Measurements from ENCODE around the gene CCDC200. TPM values are rescaled to one million over a fixed set of nuclear protein-coding genes. Genes with fewer than 3 reads are reported as not detected.

The CCDC200 gene
- total RNA-seq, 2 experiments from 2014 or later, result not detected

- CTCF ChIA-PET (ENCODE audit: unreplicated experiment), result interaction anchor here (1.5 kb wide), 1 partner anchor 12 kb away, joined by 5 read pairs; no protein-coding TSS in a partner anchor
- Histone ChIP-seq H3K4me3 (ENCODE audit: low read depth, low read length, poor library complexity, severe bottlenecking) (peak within 1 kb of the TSS; percentile 70), H3K79me2 (ENCODE audit: insufficient read depth, low read depth, low read length) (no peaks in the 10 kb centered on the region), H3K36me3 (ENCODE audit: insufficient read depth, low read length) (peaks cover 4% of the 10 kb centered on the region; the same call in 1 of the 2 replicates), H3K4me2 (ENCODE audit: low read length) (peak within 1 kb of the TSS; percentile 91), H3K9me3 (ENCODE audit: low read length) (no peaks in the 10 kb centered on the region), H2AFZ (ENCODE audit: low read length) (peak within 1 kb of the TSS; percentile 93), H3K9me2 (ENCODE audit: insufficient read depth, low read length) (no peaks in the 10 kb centered on the region), H4K20me1 (ENCODE audit: insufficient read depth, low read length) (no peaks in the 10 kb centered on the region), H3K27ac (ENCODE audit: low read depth, low read length, poor library complexity, severe bottlenecking) (peak within 1 kb of the TSS; percentile 71), H3K4me1 (ENCODE audit: insufficient read depth, low read length, poor library complexity, severe bottlenecking) (peaks cover 32% of the 10 kb centered on the region)
- TSS peak; percentile 55 for BruUV-seq (replicated peaks)
- peak; percentile 81 for DNase-seq (ENCODE audit: low spot score)
- TF ChIP-seq EZH2phosphoT487 (IDR thresholded peaks at IDR 0.05; ENCODE audit: borderline replicate concordance, low read depth, low read length) (no peak), CTCF (conservative IDR thresholded peaks at IDR 0.05; ENCODE audit: low read length) (peak; percentile 70)
- intact Hi-C loops (cut with micrococcal nuclease; ENCODE audit: unreplicated experiment), result loop anchor here (1.0 to 5.0 kb wide), 2 partner anchors 40 to 189 kb away; partner anchors contain the start of genes NBR1 and VAT1
- POLR2A ChIA-PET, result interaction anchor here (0.5 to 1.4 kb wide), 8 partner anchors 11 to 611 kb away, joined by 3 to 6 read pairs (median 4); partner anchors contain the start of gene NBR1
Observed at GRCh38 chr17:43211480-43212402, 16.7 kb downstream of the CCDC200 start, which contains the start of gene TMEM106A. Gene TMEM106A (plus strand): TSS chr17:43211875. CDS start chr17:43213042, 1,167 bp downstream.

GRCh38 chr17:43211123-43211479 is 17.3 kb downstream of the CCDC200 start:
- Histone ChIP-seq H3K79me2 (ENCODE audit: insufficient read depth, low read depth, low read length) (no peaks in the 10 kb centered on the region), H2AFZ (ENCODE audit: low read length) (peak overlapping the region; percentile 93), H3K27ac (ENCODE audit: low read depth, low read length, poor library complexity, severe bottlenecking) (peak overlapping the region; percentile 71), H3K4me1 (ENCODE audit: insufficient read depth, low read length, poor library complexity, severe bottlenecking) (peaks cover 32% of the 10 kb centered on the region), H4K20me1 (ENCODE audit: insufficient read depth, low read length) (no peaks in the 10 kb centered on the region), H3K9me2 (ENCODE audit: insufficient read depth, low read length) (no peaks in the 10 kb centered on the region), H3K36me3 (ENCODE audit: insufficient read depth, low read length) (peaks cover 4% of the 10 kb centered on the region; the same call in 1 of the 2 replicates), H3K4me3 (ENCODE audit: low read depth, low read length, poor library complexity, severe bottlenecking) (peak overlapping the region; percentile 70), H3K9me3 (ENCODE audit: low read length) (no peaks in the 10 kb centered on the region), H3K4me2 (ENCODE audit: low read length) (peak overlapping the region; percentile 91)
- TF ChIP-seq CTCF (conservative IDR thresholded peaks at IDR 0.05; ENCODE audit: low read length), result no peak; the same call in 1 of the 2 replicates
- TF ChIP-seq EZH2phosphoT487 (IDR thresholded peaks at IDR 0.05; ENCODE audit: borderline replicate concordance, low read depth, low read length), result no peak
- TSS peak; percentile 95 for BruUV-seq (replicated peaks)
- ChIA-PET POLR2A (interaction anchor here (0.6 to 1.4 kb wide), 5 partner anchors 10 to 611 kb away, joined by 3 to 6 read pairs (median 5); partner anchors contain the start of gene NBR1), CTCF (ENCODE audit: unreplicated experiment) (no interaction called here)
- DNase-seq (ENCODE audit: low spot score), result no peak
- intact Hi-C loops (cut with micrococcal nuclease; ENCODE audit: unreplicated experiment), result loop anchor here (1.0 to 5.0 kb wide), 2 partner anchors 40 to 189 kb away; partner anchors contain the start of genes NBR1 and VAT1

Measured in OCI-LY7 (cell line).